Pulmonary artery endothelial cell (primary cell): ENCODE data around the gene PCYT1B. TPM values are rescaled to one million over a fixed set of nuclear protein-coding genes. Genes with fewer than 3 reads are reported as not detected.
"Not testable (repeated sequence)": the region's sequence is repeated elsewhere in the genome, so short reads cannot be mapped to it uniquely, and the experiment has no call there.

Source experiments
- DNase-seq: peaks from one replicate; pipeline ENCODE4 v3.0.0-alpha.2; 2011; ENCODE audit warnings: low read depth, low spot score
- total RNA-seq: library from RNA; depleted of rRNA; stranded (reverse); fragments of >200 nt; gene quantifications from 2 replicates; pipeline ENCODE4 v1.2.3, GENCODE V29; 2014

The PCYT1B gene
- total RNA-seq, 1 donor from 2014 or later: under 0.01 TPM

- no peak for DNase-seq
Measured at GRCh38 chrX:24646006-24646405, 1.1 kb downstream of the PCYT1B start.

GRCh38 chrX:24643116-24643515 is 4.0 kb downstream of the PCYT1B start:
- DNase-seq: no peak

- DNase-seq: no peak
Measured at GRCh38 chrX:24629701-24630100, 17.4 kb downstream of the PCYT1B start.

- DNase-seq: no peak
Measured at GRCh38 chrX:24619647-24620046, 27.5 kb downstream of the PCYT1B start.

- DNase-seq: no peak
Measured at GRCh38 chrX:24610516-24610915, 36.6 kb downstream of the PCYT1B start.

GRCh38 chrX:24607616-24608015 is 39.5 kb downstream of the PCYT1B start:
- no peak for DNase-seq

- DNase-seq: not testable (repeated sequence)
Measured at GRCh38 chrX:24605941-24606340, 41.2 kb downstream of the PCYT1B start.

- DNase-seq: no peak
Measured at GRCh38 chrX:24603191-24603590, 44.0 kb downstream of the PCYT1B start.

GRCh38 chrX:24601858-24602257 is 45.3 kb downstream of the PCYT1B start:
- no peak for DNase-seq

- no peak for DNase-seq
Measured at GRCh38 chrX:24594501-24594900, 52.6 kb downstream of the PCYT1B start.

GRCh38 chrX:24590111-24590510 is 57.0 kb downstream of the PCYT1B start:
- no peak for DNase-seq

GRCh38 chrX:24577091-24577490 is 70.1 kb downstream of the PCYT1B start:
- DNase-seq: no peak

- DNase-seq: no peak
Measured at GRCh38 chrX:24575496-24575895, 71.7 kb downstream of the PCYT1B start.

- no peak for DNase-seq
Measured at GRCh38 chrX:24574743-24575142, 72.4 kb downstream of the PCYT1B start.

- no peak for DNase-seq
Measured at GRCh38 chrX:24567169-24567568, 80.0 kb downstream of the PCYT1B start.

- no peak for DNase-seq
Measured at GRCh38 chrX:24566240-24566639, 80.9 kb downstream of the PCYT1B start.

GRCh38 chrX:24563291-24564010 is 83.7 kb downstream of the PCYT1B start:
- no peak for DNase-seq

- no peak for DNase-seq
Measured at GRCh38 chrX:24561121-24561520, 86.0 kb downstream of the PCYT1B start.

GRCh38 chrX:24553011-24553410 is 94.1 kb downstream of the PCYT1B start:
- DNase-seq: no peak

- DNase-seq: no peak
Measured at GRCh38 chrX:24550166-24550565, 97.0 kb downstream of the PCYT1B start.

GRCh38 chrX:24547961-24548360 is 99.2 kb downstream of the PCYT1B start:
- DNase-seq: no peak

- peak; percentile 71 for DNase-seq
Measured at GRCh38 chrX:24542756-24543155, 104.4 kb downstream of the PCYT1B start.

GRCh38 chrX:24536551-24536950 is 110.6 kb downstream of the PCYT1B start:
- DNase-seq: no peak

GRCh38 chrX:24528605-24529004 is 118.5 kb downstream of the PCYT1B start:
- no peak for DNase-seq
